Measurements from ENCODE around the gene CST5.

CST5 gene

GRCh38 chr20:23923311-23923710 is 43.8 kb upstream of the CST5 start:
- Histone ChIP-seq H3K27ac (ENCODE audit: extremely low read depth, low read depth, low read length) (no peak overlapping the region), H3K4me1 (ENCODE audit: control insufficient read depth, insufficient read depth, low read length) (no peaks in the 10 kb centered on the region), H3K4me3 (ENCODE audit: low read depth, low read length) (no peak overlapping the region), H3K9me3 (ENCODE audit: control insufficient read depth, insufficient read depth, low read depth, low read length) (no peaks in the 10 kb centered on the region), H3K36me3 (ENCODE audit: control insufficient read depth in 2 of 2, insufficient read depth in 1 of 2, low read length in 2 of 2) (no peaks in the 10 kb centered on the region)
- CTCF ChIA-PET: no interaction called here
- POLR2A ChIA-PET: no interaction called here
- TF ChIP-seq ZBTB8A (tag by site-specific recombination; IDR thresholded peaks at IDR 0.05): no peak
- no peak for TF ChIP-seq ZNF670 (tag by site-specific recombination; IDR thresholded peaks at IDR 0.05; ENCODE audit: low read depth)
- TF ChIP-seq ZNF184 (tag by site-specific recombination; IDR thresholded peaks at IDR 0.05): no peak
- no peak for TF ChIP-seq ZNF776 (tag by site-specific recombination; IDR thresholded peaks at IDR 0.05; ENCODE audit: borderline replicate concordance)

DNA sequence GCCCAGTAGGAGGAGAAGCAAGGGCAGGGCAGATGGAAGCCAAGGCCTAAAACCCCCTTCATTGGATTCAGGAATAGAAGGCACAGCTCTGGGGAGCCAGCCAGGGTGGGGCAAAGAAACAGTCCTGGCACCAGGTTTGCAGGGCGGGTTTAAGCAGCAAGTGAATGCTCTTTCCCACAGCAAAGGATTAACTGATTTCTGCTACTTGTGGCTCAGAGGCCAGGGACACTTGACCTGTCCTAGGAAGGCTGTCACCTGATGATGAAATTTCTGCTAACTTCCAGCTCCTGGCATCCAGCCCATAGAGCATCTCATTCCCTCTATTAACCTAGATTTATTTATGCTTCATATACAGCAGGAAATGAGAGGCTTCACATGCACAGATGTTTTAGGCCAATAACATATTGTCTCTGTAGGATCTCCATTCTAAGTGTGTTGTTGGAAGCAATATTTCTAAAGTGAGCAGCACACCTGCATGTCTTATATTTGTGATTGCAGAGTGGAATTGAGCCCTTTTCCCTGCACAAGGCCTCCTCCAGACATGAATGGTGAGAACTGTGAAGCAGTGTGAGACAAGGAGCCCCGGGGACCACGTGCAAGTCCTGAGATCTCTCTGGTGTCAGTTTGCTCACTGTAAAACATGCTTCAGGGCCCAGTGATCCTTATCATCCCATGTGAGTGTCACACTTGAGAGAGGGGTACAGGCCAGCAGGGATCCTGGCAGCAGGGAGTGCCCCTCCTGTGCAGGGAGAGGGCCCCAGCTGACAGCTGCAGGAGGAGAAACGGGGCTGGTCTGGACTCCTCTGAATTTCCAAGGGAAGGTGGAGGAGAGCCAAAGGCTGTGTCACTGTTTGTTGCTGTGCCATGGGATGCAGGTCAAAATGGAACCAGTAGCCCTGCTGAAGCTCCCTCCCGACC is 41.1 kb upstream of the CST5 start:
- no peaks in the 10 kb centered on the region for H3K36me3 ChIP-seq (ENCODE audit: control insufficient read depth in 2 of 2, insufficient read depth in 1 of 2, low read length in 2 of 2)
- no peak overlapping the region for H3K4me3 ChIP-seq (ENCODE audit: low read depth, low read length)
- peak; percentile 98 for TF ChIP-seq ZIC2 (tag by site-specific recombination; IDR thresholded peaks at IDR 0.05)
- TF ChIP-seq GLIS1 (tag by site-specific recombination; IDR thresholded peaks at IDR 0.05): peak; percentile 10; the same call in 1 of the 2 replicates
- TF ChIP-seq KLF10 (tag by site-specific recombination; IDR thresholded peaks at IDR 0.05): no peak
- no peak overlapping the region for H3K27ac ChIP-seq (ENCODE audit: extremely low read depth, low read depth, low read length)
- POLR2A ChIA-PET: no interaction called here
- no peaks in the 10 kb centered on the region for H3K9me3 ChIP-seq (ENCODE audit: control insufficient read depth, insufficient read depth, low read depth, low read length)
- H3K4me1 ChIP-seq (ENCODE audit: control insufficient read depth, insufficient read depth, low read length): no peaks in the 10 kb centered on the region
- CTCF ChIA-PET: interaction anchor here (0.6 to 0.7 kb wide), 2 partner anchors 80 to 593 kb away, joined by 4 read pairs; no protein-coding TSS in a partner anchor

DNA sequence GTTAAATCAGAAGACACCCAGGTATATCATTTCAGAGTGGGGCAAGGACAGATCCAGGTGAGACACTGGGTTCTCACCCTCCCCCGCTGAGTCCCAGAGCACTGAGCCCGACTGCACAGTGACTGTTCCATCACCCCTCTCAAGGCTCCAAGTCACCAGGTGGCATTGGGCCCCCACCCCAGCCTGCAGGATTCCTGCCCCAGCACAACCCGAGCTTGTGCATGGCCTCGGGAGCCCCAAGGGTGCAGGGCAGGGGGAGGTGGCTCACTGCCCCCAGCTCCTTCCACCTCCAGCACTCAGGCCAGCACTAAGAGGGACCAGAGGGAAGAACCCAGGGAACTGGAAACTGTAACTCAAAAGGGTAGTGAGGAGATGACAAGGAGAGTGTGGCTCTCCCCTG is 39.3 kb upstream of the CST5 start:
- Histone ChIP-seq H3K36me3 (ENCODE audit: control insufficient read depth in 2 of 2, insufficient read depth in 1 of 2, low read length in 2 of 2) (no peaks in the 10 kb centered on the region), H3K27ac (ENCODE audit: extremely low read depth, low read depth, low read length) (no peak overlapping the region), H3K4me3 (ENCODE audit: low read depth, low read length) (no peak overlapping the region), H3K9me3 (ENCODE audit: control insufficient read depth, insufficient read depth, low read depth, low read length) (no peaks in the 10 kb centered on the region), H3K4me1 (ENCODE audit: control insufficient read depth, insufficient read depth, low read length) (no peaks in the 10 kb centered on the region)
- TF ChIP-seq ZNF274 (IDR thresholded peaks at IDR 0.05; ENCODE audit: low read length) (no peak), ZNF274 (tag by site-specific recombination; IDR thresholded peaks at IDR 0.05; ENCODE audit: borderline replicate concordance) (no peak), ZNF600 (tag by site-specific recombination; IDR thresholded peaks at IDR 0.05) (no peak), ZNF132 (tag by site-specific recombination; IDR thresholded peaks at IDR 0.05; ENCODE audit: borderline replicate concordance) (no peak), ZNF473 (tag by site-specific recombination; IDR thresholded peaks at IDR 0.05) (no peak)
- ChIA-PET POLR2A (no interaction called here), CTCF (no interaction called here)

DNA sequence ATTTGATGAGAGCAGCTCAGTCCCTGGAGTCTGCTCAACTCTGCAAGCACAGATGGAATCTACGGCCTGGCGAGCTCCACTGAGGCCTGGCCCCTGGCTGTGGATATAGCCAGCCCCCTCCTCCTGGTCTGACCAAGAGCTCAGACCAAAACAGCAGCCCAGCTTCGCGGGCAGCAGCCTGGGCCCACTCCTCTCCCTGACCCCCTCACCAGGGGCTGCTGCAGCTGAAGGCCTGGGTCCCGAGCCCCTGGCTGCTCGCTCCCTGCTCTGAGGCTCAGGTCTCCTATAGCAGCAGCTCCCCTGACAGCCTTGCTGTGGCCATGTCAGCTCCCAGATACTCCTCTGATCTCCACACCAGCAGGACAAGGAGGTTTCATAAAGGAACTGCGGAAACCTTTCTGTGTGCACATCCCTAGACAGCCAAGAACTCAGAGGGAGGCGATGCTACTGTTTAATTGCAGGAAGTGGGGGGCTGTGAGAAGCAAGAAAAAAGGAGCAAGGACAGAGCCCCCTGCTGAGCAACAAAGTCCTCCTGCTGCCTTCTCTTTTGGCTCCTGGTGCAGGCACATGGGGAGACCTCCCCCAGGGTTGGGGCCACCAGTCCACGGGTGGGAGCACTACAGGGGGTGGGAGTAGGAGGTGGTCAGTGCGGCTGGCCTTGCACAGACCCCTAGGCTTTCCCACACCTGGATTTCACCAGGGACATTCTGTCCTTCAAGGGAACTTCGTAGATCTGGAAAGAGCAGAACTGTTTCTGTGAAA is 38.7 kb upstream of the CST5 start:
- ChIA-PET CTCF (interaction anchor here (0.6 to 0.7 kb wide), 2 partner anchors 134 to 159 kb away, joined by 3 read pairs; no protein-coding TSS in a partner anchor), POLR2A (no interaction called here)
- H3K27ac ChIP-seq (ENCODE audit: extremely low read depth, low read depth, low read length): no peak overlapping the region
- H3K4me1 ChIP-seq (ENCODE audit: control insufficient read depth, insufficient read depth, low read length): no peaks in the 10 kb centered on the region
- H3K36me3 ChIP-seq (ENCODE audit: control insufficient read depth in 2 of 2, insufficient read depth in 1 of 2, low read length in 2 of 2): no peaks in the 10 kb centered on the region
- H3K9me3 ChIP-seq (ENCODE audit: control insufficient read depth, insufficient read depth, low read depth, low read length): no peaks in the 10 kb centered on the region
- no peak overlapping the region for H3K4me3 ChIP-seq (ENCODE audit: low read depth, low read length)
- TF ChIP-seq SETDB1 (IDR thresholded peaks at IDR 0.05; ENCODE audit: insufficient read length, low read length) (no peak), ZIC2 (tag by site-specific recombination; IDR thresholded peaks at IDR 0.05) (peak; percentile 96), GLIS1 (tag by site-specific recombination; IDR thresholded peaks at IDR 0.05) (peak; percentile 95), ZNF747 (tag by site-specific recombination; IDR thresholded peaks at IDR 0.05) (no peak), ZNF621 (tag by site-specific recombination; IDR thresholded peaks at IDR 0.05) (no peak), ZNF37A (tag by site-specific recombination; IDR thresholded peaks at IDR 0.05) (no peak), ZNF549 (tag by site-specific recombination; IDR thresholded peaks at IDR 0.05) (no peak), ZNF214 (tag by site-specific recombination; IDR thresholded peaks at IDR 0.05; ENCODE audit: borderline replicate concordance) (no peak), ZNF624 (tag by site-specific recombination; IDR thresholded peaks at IDR 0.05) (no peak), ZNF677 (tag by site-specific recombination; IDR thresholded peaks at IDR 0.05) (no peak), BCL11A (tag by site-specific recombination; IDR thresholded peaks at IDR 0.05; ENCODE audit: low read depth) (no peak), ZNF2 (tag by site-specific recombination; IDR thresholded peaks at IDR 0.05) (no peak)

Measured in HEK293 (cell line).